OCI-LY7 (cell line): ENCODE results near the gene FOXJ3. TPM values are rescaled to one million over a fixed set of nuclear protein-coding genes. Genes with fewer than 3 reads are reported as not detected.

Experiments used
- BruUV-seq: library from RNA; stranded (reverse); fragments of 400-500 nt; replicated peaks from 2 replicates; lab custom pipeline; 2021; lab: Mats Ljungman, UMichigan
- CTCF ChIA-PET: fragments of 300-600 bp; sonication (Branson Sonifier 250); formaldehyde crosslinking; loops from one replicate; lab custom pipeline; 2022; ENCODE audit warnings: antibody characterized with exemption; ENCODE audit not compliant: unreplicated experiment; lab: Charles Lee
- POLR2A ChIA-PET: fragments of 300-600 bp; sonication (Branson Sonifier 250); formaldehyde crosslinking; loops from one replicate; lab custom pipeline; 2022; ENCODE audit warnings: antibody characterized with exemption; lab: Charles Lee
- DNase-seq: peaks from one replicate; pipeline ENCODE4 v3.0.0-alpha.2; 2015; ENCODE audit warnings: low spot score
- H2AFZ ChIP-seq: fragments of 200-600 bp; sonication (generic), shearing (Covaris generic); 2 replicates; pipeline ENCODE4 v1.6.1; 2014; ENCODE audit warnings: mild to moderate bottlenecking, antibody characterized with exemption, low read length, moderate library complexity
- H3K27ac ChIP-seq: fragments of 200-600 bp; sonication (generic); 2 replicates; pipeline ENCODE4 v1.5.1; 2014; ENCODE audit warnings: mixed run types, low read depth, mild to moderate bottlenecking, moderate library complexity, low read length, inconsistent platforms; ENCODE audit not compliant: poor library complexity, severe bottlenecking
- H3K36me3 ChIP-seq: fragments of 200-600 bp; sonication (generic); 2 replicates; pipeline ENCODE4 v1.6.1; 2014; ENCODE audit warnings: mild to moderate bottlenecking, antibody characterized with exemption, low read length, moderate library complexity, mixed read lengths; ENCODE audit not compliant: insufficient read depth
- H3K4me1 ChIP-seq: fragments of 200-600 bp; sonication (generic); 2 replicates; pipeline ENCODE4 v1.5.1; 2014; ENCODE audit warnings: mild to moderate bottlenecking, low read length; ENCODE audit not compliant: insufficient read depth, poor library complexity, severe bottlenecking
- H3K4me2 ChIP-seq: fragments of 200-600 bp; sonication (generic); 2 replicates; pipeline ENCODE4 v1.6.1; 2014; ENCODE audit warnings: mild to moderate bottlenecking, low read length
- H3K4me3 ChIP-seq: fragments of 200-600 bp; sonication (generic); 2 replicates; pipeline ENCODE4 v1.5.1; 2014; ENCODE audit warnings: mild to moderate bottlenecking, low read depth, low read length; ENCODE audit not compliant: poor library complexity, severe bottlenecking
- H3K79me2 ChIP-seq: fragments of 200-600 bp; sonication (generic); 2 replicates; pipeline ENCODE4 v1.6.1; 2016; ENCODE audit warnings: low read depth, mild to moderate bottlenecking, low read length, moderate library complexity, mixed read lengths; ENCODE audit not compliant: insufficient read depth
- H3K9me2 ChIP-seq: fragments of 200-600 bp; sonication (generic); 2 replicates; pipeline ENCODE4 v1.6.1; 2016; ENCODE audit warnings: mild to moderate bottlenecking, low read length, mixed read lengths; ENCODE audit not compliant: insufficient read depth
- H3K9me3 ChIP-seq: fragments of 200-600 bp; sonication (generic); 2 replicates; pipeline ENCODE4 v1.6.1; 2014; ENCODE audit warnings: mild to moderate bottlenecking, mixed run types, low read length, mixed read lengths
- H4K20me1 ChIP-seq: fragments of 200-600 bp; sonication (generic); 2 replicates; pipeline ENCODE4 v1.6.1; 2014; ENCODE audit warnings: mild to moderate bottlenecking, antibody characterized with exemption, low read length, moderate library complexity, mixed read lengths; ENCODE audit not compliant: insufficient read depth
- EZH2phosphoT487 ChIP-seq: fragments of 200-600 bp; sonication (generic); IDR thresholded peaks from 2 replicates; pipeline ENCODE4 v1.6.1; 2018; ENCODE audit warnings: low read depth, borderline replicate concordance, mild to moderate bottlenecking, mixed run types, antibody characterized with exemption, low read length, moderate library complexity, mixed read lengths
- intact Hi-C: fragments of 100-400 bp; cut with micrococcal nuclease; formaldehyde crosslinking; loops from one replicate; pipeline ENCODE4 v1.10.0; 2022; ENCODE audit not compliant: unreplicated experiment
- total RNA-seq, 2 experiments: library from RNA; depleted of rRNA in 1 of 2; stranded (reverse); fragments of >200 nt in 1 of 2; shearing (Covaris generic) in 1 of 2; gene quantifications; 2 replicates each; pipeline ENCODE4 v1.2.3, GENCODE V29; 2014 to 2022
- TF ChIP-seq, protein P1 (sequence below): fragments of 200-600 bp; sonication (generic); conservative IDR thresholded peaks from 2 replicates; pipeline ENCODE4 v1.5.1; 2014; ENCODE audit warnings: mild to moderate bottlenecking, antibody characterized with exemption, low read length, moderate library complexity, mixed read lengths

Gene FOXJ3
- total RNA-seq, 2 experiments from 2014 or later = 34.8 to 43.1 TPM

- peaks cover 79% of the 10 kb centered on the region for H4K20me1 ChIP-seq
Observed at GRCh38 chr1:42324398-42325013, 10.5 kb downstream of the FOXJ3 start.

DNA sequence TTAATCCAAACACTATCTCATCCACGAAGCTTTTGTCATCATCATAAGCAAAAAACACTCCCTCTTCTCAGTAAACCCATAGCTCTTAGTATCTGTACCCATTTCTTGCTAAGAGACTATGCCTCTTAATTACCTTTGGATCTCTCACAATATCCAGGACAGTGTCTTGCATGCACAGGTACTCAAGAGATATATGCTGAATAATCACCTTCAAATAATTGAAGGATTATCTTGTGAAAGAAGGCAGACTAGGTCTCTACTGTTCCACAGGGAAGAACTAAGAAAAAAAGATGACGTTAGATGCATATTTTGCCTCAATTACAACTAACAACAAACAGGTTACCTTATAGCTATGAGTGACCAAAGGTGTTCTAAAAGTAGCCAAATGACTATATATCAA, 11.5 kb downstream of the FOXJ3 start:
- H3K4me1 ChIP-seq = peaks cover 12% of the 10 kb centered on the region
- no TSS peak for BruUV-seq
- H3K4me2 ChIP-seq = no peak overlapping the region

More at GRCh38 chr1:42324398-42325013, 10.5 kb downstream of the FOXJ3 start:
- BruUV-seq = no TSS peak
- intact Hi-C loops = no loop called here
- ChIA-PET CTCF (no interaction called here), POLR2A (interaction anchor here (1.6 kb wide), 1 partner anchor 9 kb away, joined by 3 read pairs; no protein-coding TSS in a partner anchor)
- H3K79me2 ChIP-seq = peaks cover 100% of the 10 kb centered on the region
- H3K4me1 ChIP-seq = peaks cover 10% of the 10 kb centered on the region
- H3K27ac ChIP-seq = no peak overlapping the region
- no peak overlapping the region for H3K4me2 ChIP-seq
- no peaks in the 10 kb centered on the region for H3K9me2 ChIP-seq
- H2AFZ ChIP-seq = no peak overlapping the region
- peaks cover 3% of the 10 kb centered on the region; the same call in 1 of the 2 replicates for H3K36me3 ChIP-seq
- H3K9me3 ChIP-seq = no peaks in the 10 kb centered on the region
- no peak for DNase-seq
- no peak overlapping the region for H3K4me3 ChIP-seq
- TF ChIP-seq, protein P1, sequence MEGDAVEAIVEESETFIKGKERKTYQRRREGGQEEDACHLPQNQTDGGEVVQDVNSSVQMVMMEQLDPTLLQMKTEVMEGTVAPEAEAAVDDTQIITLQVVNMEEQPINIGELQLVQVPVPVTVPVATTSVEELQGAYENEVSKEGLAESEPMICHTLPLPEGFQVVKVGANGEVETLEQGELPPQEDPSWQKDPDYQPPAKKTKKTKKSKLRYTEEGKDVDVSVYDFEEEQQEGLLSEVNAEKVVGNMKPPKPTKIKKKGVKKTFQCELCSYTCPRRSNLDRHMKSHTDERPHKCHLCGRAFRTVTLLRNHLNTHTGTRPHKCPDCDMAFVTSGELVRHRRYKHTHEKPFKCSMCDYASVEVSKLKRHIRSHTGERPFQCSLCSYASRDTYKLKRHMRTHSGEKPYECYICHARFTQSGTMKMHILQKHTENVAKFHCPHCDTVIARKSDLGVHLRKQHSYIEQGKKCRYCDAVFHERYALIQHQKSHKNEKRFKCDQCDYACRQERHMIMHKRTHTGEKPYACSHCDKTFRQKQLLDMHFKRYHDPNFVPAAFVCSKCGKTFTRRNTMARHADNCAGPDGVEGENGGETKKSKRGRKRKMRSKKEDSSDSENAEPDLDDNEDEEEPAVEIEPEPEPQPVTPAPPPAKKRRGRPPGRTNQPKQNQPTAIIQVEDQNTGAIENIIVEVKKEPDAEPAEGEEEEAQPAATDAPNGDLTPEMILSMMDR = no peak
- no peak for TF ChIP-seq EZH2phosphoT487

More for the DNA sequence above, 11.5 kb downstream of the FOXJ3 start:
- Histone ChIP-seq H3K9me3 (no peaks in the 10 kb centered on the region), H3K9me2 (no peaks in the 10 kb centered on the region), H3K79me2 (peaks cover 100% of the 10 kb centered on the region), H4K20me1 (peaks cover 79% of the 10 kb centered on the region), H3K27ac (no peak overlapping the region), H3K4me3 (no peak overlapping the region), H3K36me3 (peaks cover 8% of the 10 kb centered on the region; the same call in 1 of the 2 replicates), H2AFZ (no peak overlapping the region)
- no peak for DNase-seq
- ChIA-PET CTCF (no interaction called here), POLR2A (no interaction called here)
- TF ChIP-seq, protein P1 = no peak
- TF ChIP-seq EZH2phosphoT487 = no peak
- intact Hi-C loops = no loop called here
